Retinal pigment epithelial cell (primary cell): Measurements from ENCODE around the gene IL13RA1.

Experiments
- DNase-seq: peaks from one replicate; pipeline ENCODE4 v3.0.0-alpha.2; 2010; ENCODE audit warnings: low read depth
- H3K4me3 ChIP-seq: 2 replicates; pipeline ENCODE4 v1.5.1; 2011; ENCODE audit warnings: mild to moderate bottlenecking, low read length, control low read depth, moderate library complexity
- TF ChIP-seq, protein P1 (sequence below): conservative IDR thresholded peaks from 2 replicates; pipeline ENCODE4 v1.5.1; 2011; ENCODE audit warnings: low read depth, low read length, control low read depth, inconsistent platforms

The IL13RA1 gene

GRCh38 chrX:118761939-118762707 is 34.7 kb downstream of the IL13RA1 start:
- TF ChIP-seq, protein P1, sequence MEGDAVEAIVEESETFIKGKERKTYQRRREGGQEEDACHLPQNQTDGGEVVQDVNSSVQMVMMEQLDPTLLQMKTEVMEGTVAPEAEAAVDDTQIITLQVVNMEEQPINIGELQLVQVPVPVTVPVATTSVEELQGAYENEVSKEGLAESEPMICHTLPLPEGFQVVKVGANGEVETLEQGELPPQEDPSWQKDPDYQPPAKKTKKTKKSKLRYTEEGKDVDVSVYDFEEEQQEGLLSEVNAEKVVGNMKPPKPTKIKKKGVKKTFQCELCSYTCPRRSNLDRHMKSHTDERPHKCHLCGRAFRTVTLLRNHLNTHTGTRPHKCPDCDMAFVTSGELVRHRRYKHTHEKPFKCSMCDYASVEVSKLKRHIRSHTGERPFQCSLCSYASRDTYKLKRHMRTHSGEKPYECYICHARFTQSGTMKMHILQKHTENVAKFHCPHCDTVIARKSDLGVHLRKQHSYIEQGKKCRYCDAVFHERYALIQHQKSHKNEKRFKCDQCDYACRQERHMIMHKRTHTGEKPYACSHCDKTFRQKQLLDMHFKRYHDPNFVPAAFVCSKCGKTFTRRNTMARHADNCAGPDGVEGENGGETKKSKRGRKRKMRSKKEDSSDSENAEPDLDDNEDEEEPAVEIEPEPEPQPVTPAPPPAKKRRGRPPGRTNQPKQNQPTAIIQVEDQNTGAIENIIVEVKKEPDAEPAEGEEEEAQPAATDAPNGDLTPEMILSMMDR, result no peak
- H3K4me3 ChIP-seq, result no peak overlapping the region
- DNase-seq, result no peak

DNA sequence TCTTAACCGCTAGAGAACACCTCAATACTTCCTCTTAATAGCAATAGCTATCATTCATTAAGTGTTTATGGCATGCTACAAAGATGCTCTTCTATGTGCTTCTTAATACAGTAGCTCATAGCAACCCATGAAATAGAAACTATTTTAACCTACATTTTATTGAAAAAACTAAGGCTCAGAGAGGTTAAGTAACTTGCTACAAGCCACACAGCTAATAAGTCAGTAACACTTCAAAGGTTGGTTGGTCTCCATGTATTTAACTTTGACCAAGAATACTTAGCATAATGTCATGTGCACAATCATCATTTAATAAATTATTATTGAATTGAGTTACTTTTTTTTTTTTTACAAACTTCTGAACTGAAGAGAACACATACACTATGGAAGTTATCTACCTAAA is 36.1 kb downstream of the IL13RA1 start:
- H3K4me3 ChIP-seq, result no peak overlapping the region
- TF ChIP-seq, protein P1, result no peak
- no peak for DNase-seq

DNA sequence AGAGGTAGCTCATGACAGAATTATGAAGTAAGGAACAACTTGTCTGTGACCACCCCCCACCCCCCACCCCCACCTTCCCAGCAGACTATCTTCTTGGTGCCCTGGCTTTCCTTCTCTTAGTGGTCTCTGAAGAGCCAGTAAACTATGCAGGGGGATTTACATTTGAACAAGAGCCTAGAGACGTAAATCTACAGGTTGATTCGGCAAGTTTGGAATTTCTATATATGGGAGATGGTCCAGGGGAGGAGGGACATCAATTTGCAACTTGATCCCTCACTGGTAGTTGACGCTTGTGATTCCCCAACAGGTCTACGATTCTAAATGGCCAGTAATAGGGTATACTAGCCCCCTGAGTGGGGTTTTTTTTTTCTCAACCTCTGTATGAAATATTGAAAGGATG is 36.7 kb downstream of the IL13RA1 start:
- no peak for DNase-seq
- no peak overlapping the region for H3K4me3 ChIP-seq
- TF ChIP-seq, protein P1, result no peak

DNA sequence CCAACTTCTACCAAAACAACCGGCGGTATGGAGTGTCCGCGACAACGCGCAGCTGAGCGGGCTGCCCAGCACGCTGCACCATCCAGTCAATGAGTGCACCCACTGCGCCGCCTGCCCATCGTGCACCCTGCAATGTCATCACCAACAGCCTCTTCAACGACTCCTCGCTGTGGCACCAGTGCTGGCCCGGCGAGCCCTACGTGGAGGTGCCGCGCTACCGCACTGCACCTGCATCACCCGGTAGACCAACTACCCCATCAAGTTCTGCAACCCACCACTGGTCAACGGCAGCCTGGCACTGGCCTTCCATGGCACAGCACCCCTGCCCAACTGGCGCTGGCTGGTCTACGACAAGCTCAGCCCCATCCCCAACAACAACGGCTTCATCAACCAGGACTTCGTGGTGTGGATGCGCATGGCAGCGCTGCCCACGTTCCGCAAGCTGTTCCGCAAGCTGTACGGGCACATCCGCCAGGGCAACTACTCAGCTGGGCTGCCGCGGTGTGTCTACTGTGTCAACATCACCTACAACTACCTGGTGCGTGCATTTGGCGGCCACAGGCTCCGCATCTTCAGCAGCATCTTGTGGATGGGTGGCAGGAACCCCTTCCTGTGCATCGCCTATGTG is 42.8 kb downstream of the IL13RA1 start:
- DNase-seq, result no peak
- TF ChIP-seq, protein P1, result no peak

DNA sequence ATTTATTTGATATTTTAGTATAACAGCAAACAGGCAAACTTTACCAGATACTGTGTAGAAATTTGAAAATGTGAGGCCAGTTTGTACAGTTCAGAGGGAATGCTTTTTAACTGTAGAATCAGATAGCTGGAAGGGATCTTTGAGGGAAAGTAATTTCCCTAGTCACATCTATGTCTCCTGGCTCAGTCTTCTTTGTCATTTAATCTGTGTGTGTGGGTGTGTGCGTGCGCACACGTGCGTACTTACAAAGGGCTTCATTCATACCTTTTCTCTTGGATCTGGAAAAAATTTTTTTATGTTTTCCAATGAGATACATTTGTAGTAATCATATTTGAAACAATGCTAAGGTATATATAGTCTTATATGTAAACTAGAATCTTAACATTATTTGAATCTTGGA is 44.6 kb downstream of the IL13RA1 start:
- H3K4me3 ChIP-seq, result no peak overlapping the region
- DNase-seq, result no peak
- TF ChIP-seq, protein P1, result no peak

More for the DNA sequence above, 42.8 kb downstream of the IL13RA1 start:
- no peak overlapping the region for H3K4me3 ChIP-seq

DNA sequence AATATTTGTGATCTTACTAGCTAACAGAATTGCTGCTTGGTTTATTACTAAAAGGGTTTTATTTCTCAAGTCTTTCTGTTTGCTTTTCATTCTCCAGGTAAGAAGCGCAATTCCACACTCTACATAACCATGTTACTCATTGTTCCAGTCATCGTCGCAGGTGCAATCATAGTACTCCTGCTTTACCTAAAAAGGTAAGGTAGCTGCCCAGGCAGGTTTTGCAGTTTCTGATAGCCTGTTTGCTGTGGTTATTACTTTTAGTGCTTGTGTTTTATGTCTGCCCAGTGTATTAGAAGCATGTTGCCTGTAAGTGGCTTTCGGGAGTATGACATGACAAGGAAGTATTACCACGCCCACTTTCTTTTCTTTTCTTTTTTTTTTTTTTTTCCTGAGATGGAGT is 46.4 kb downstream of the IL13RA1 start:
- H3K4me3 ChIP-seq, result no peak overlapping the region
- TF ChIP-seq, protein P1, result no peak
- DNase-seq, result no peak

DNA sequence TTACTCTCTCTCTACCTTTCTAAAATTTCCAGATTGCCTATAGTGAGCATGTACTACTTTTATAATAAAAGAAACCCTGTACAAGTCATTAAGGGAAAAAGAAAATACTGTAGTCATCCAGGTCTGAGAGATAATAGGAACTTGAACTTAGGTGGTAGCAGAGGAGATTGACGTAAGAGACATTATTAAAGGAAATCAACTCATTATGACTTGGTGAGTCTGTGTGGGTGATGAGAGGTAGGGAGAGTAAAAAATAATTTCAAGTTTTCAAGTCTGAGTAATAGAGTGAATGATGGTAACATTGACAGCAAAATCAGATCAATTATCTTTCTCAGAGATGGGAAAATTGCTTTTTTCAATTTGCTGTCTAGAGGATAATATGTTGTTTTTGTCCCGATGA is 52.2 kb downstream of the IL13RA1 start:
- no peak overlapping the region for H3K4me3 ChIP-seq
- TF ChIP-seq, protein P1, result no peak
- DNase-seq, result no peak
